ENCODE results near the gene WDR6.
"Not testable (repeated sequence)": the region's sequence is repeated elsewhere in the genome, so short reads cannot be mapped to it uniquely, and the experiment has no call there.

Gene WDR6

DNA sequence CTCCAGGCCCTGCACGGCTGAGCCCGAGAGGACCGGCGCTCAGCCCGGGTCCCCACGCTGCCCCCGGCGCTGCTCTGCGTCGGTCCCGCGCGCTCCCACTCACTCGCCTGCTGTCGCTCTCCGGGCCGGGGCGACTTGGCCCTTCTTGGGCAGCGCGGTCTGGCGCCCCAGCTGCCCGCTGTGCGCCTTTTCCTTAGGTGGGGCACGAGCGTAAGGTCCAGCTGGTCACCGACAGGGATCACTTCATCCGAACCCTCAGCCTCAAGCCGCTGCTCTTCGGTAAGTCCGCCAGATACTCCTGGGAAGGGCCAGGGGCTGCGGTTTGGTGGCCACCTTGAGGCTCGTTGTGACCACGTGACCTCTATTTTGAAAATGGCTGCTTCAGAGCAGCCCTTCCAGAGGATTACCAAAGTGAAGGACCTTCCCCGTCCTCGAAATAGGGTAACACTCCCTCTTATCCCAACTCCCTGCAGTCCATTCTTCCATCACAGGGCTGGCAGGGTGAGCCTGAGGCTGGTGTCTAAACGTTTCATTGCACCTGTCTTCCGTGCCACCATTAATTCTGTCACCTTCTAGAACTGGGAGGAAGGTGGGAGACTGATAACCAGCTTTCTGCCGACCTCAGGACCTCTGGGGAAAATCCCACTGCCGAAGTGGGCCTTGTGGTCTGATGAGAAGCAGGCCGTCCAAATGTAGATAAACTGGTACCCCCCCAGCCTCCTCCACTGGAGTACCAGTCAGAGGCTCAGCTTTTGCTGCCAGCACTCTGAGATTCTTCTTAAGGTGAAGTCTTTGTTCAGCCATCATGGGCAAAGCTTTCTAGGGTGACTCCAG lies 16.3 kb upstream of the WDR6 start:
- no peak for DNase-seq (ENCODE audit: low read depth, low spot score)

DNA sequence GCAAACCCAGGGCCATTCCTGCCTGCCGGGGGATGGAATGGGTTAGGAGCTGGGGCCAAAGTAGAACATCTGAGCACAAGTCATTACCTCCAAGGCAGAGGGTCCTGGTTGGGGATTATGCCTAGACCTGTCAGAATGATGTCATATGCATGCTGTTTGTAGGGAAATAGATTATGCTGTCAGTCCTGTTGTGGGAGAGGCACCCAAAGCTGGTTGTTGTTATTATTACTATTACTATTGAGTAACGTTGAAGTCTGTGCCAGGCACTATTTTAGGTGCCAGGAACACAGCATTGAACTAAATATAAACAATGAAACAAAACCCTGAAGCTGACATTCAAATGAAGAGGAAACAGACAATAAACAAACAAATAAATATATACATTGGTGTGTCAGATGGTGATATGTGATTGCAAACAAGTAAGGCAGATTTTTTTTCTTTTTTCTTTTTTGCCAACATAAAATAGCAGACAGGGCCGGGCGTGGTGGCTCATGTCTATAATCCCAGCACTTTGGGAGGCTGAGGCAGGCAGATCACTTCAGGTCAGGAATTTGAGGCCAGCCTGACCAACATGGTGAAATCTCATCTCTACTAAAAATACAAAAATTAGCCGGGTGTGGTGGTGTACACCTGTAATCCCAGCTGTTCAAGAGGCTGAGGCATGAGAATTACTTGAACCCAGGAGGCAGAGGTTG lies 15.2 kb upstream of the WDR6 start:
- DNase-seq (ENCODE audit: low read depth, low spot score), result no peak

DNA sequence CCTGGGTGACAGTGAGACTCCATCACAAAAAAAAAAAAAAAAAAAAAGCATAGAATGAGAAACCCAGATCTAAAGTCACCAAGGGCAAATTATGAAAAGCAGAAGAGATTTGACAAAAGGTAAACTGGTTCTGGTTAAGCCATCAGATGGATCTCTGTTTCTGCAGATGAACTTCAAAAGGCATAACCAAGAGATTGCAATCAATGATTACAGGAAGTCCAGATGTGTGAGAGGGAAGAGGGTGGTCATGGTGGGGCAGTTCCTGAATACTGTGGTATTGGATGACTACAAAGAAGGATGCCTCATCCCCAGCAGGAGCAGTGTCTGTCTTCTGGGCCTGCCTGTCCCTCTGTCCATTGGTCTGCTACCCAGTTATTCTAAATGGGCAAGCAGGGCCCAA lies 13.4 kb upstream of the WDR6 start:
- DNase-seq (ENCODE audit: low read depth, low spot score), result no peak

- no peak for DNase-seq (ENCODE audit: low read depth, low spot score)
These were observed 10.6 kb upstream of the WDR6 start for GRCh38 chr3:48996640-48997039.

GRCh38 chr3:48997102-48997635 lies 10.0 kb upstream of the WDR6 start:
- no peak for DNase-seq (ENCODE audit: low read depth, low spot score)

GRCh38 chr3:48997714-48998637 lies 9.2 kb upstream of the WDR6 start:
- no peak for DNase-seq (ENCODE audit: low read depth, low spot score)

GRCh38 chr3:48999085-48999858 lies 7.9 kb upstream of the WDR6 start:
- DNase-seq (ENCODE audit: low read depth, low spot score), result no peak

- no peak for DNase-seq (ENCODE audit: low read depth, low spot score)
These were observed 6.0 kb upstream of the WDR6 start for GRCh38 chr3:49001155-49001554.

- DNase-seq (ENCODE audit: low read depth, low spot score), result no peak
These were observed 2.6 kb upstream of the WDR6 start for GRCh38 chr3:49004352-49005302.

- no peak for DNase-seq (ENCODE audit: low read depth, low spot score)
These were observed 1.9 kb upstream of the WDR6 start for GRCh38 chr3:49005303-49005680.

GRCh38 chr3:49005998-49006397 lies 1.2 kb upstream of the WDR6 start:
- DNase-seq (ENCODE audit: low read depth, low spot score), result no peak

GRCh38 chr3:49006408-49007067 lies 653 bp upstream of the WDR6 start:
- no peak for DNase-seq (ENCODE audit: low read depth, low spot score)

GRCh38 chr3:49007771-49008528 lies 759 bp downstream of the WDR6 start:
- peak; percentile 74 for DNase-seq (ENCODE audit: low read depth, low spot score)

DNA sequence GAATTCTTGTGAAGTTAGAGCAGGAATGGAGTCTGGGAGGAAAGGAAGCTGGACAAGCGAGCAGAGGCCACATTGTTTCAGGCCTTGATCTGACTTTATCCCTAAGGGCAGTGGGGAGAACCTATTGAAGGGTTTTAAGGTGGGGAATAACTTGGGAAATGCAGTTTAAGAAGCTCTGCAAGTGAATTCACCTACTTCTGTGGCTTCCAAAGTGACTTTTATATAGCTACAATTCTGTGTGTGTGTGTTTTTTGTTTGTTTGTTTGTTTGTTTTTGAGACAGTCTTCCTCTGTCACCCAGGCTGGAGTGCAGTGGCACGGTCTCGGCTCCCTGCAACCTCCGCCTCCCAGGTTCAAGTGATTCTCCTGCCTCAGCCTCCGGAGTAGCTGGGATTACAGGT lies 1.4 kb downstream of the WDR6 start:
- DNase-seq (ENCODE audit: low read depth, low spot score), result not testable (repeated sequence)

DNA sequence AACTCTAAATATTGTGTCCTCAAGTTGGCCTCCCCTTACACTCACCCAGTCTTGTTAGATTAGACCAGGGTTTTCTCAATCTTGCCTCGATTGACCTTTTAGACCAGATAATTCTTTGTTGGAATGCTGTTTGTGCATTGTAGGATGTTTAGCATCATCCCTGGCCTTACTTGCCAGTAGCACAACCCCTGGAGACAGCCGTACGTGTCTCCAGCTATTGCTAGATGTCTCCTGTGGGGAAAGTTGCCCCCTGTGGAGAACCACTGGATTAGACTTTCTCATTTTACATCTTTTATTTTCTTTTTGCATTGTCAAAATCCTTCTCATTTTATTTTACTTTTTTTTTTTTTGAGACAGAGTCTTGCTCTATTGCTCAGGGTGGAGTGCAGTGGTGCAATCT lies 2.2 kb downstream of the WDR6 start:
- no peak for DNase-seq (ENCODE audit: low read depth, low spot score)

GRCh38 chr3:49012441-49013017 lies 5.3 kb downstream of the WDR6 start:
- no peak for DNase-seq (ENCODE audit: low read depth, low spot score)

- no peak for DNase-seq (ENCODE audit: low read depth, low spot score)
These were observed 6.0 kb downstream of the WDR6 start for GRCh38 chr3:49013113-49013737.
